Activated CD8-positive, alpha-beta memory T cell treated with anti-CD3 and anti-CD28 coated beads for 1 hour (primary cell): ENCODE results near the gene PML.
"Not testable (repeated sequence)": the region's sequence is repeated elsewhere in the genome, so short reads cannot be mapped to it uniquely, and the experiment has no call there.

Experiments used
- DNase-seq, 2 donors: peaks; one replicate each; pipeline ENCODE4 v3.0.0-alpha.2; 2020; ENCODE audit warnings: low read depth in 1 of 2; ENCODE audit errors: extremely low read depth in 1 of 2

Gene PML

DNA sequence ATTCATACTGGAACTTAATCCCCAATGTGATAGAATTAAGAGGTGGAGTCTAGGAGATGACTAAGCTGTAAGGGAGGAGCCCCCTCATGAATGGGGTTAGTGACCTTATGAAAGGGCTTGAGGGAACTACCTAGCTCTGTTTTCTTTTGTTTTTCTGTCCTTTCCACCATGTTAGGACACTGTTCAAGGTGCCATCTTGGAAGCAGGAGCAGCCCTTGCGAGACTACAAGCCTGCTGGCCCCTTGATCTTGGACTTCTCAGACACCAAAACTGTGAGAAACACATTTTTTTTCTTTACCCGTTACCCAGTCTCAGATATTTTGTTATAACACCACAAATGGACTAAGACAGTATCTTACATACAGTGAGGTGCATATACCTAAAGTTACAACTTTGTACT is 61.3 kb downstream of the PML start:
- no peak for DNase-seq

DNA sequence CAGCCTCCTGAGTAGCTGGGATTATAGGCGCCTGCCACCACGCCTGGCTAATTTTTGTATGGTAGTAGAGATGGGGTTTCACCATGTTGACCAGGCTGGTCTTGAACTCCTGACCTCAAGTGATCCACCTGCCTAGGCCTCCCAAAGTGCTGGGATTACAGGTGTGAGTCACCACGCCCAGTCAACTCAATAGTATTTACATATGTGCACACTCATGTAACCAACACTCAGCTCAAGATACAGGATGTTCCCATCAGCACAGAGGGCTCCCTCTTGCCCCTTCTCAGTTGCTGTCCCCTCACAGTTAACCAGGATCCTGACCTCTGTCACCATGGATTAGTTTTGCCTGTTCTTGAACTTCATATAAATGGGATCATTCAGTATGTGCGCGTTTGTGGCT is 61.8 kb downstream of the PML start:
- not testable (repeated sequence) for DNase-seq

DNA sequence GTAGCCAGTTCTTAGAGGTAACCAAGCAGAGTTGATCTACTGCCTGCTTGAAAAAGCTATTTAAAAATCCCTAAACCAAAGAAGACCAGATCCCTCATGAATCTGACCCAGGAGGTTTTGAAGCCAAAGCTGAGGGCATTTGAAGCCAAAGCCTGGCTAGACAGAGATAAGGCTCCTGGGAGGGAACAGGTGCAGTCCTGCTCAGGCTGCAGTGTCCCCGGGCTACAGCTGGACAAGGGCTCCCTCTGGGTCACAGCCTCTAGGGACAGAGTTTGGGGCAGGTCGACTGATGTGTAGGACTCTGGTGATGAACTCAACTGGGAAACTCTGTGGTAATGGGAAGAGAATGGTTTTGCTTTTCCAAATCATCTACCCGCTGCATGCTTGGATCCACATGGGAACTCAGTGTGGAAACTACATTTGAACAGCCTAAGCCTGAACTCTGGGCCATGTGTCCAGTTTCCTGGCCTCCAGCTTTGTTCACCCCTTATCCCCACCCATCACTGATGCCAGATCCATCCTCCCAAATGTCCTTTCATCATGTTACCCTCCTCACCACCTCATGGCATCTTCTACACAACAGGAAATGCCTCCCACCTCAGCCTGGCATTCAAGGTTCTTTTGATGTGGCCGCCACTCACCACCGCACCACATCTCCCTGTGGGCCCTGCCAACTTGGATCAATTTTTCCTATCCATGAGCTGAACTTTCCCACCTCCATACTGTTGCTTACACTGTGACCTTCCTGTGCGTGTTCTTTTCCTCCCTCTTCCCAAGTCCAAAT is 64.7 kb downstream of the PML start:
- not testable (repeated sequence) for DNase-seq

DNA sequence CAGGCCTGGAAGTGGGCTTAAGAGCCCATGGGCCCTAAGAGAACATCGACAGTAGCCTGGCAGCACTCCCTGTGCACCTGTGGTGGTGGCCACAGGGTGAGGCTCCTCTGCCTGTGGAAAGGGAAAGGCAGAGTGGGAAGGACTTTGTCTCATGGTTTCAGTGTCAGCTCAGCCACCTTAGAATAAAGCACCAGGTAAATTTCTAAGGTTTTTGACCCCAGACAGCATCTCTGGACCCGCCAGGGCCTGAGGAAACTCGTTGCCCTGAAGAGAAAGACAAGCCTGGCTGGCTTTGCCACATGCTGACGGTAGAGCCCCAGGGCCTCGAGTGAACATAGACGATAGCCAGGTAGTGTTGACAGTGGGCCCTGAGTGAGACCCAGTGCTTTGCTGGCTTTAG is 65.7 kb downstream of the PML start:
- no peak for DNase-seq

DNA sequence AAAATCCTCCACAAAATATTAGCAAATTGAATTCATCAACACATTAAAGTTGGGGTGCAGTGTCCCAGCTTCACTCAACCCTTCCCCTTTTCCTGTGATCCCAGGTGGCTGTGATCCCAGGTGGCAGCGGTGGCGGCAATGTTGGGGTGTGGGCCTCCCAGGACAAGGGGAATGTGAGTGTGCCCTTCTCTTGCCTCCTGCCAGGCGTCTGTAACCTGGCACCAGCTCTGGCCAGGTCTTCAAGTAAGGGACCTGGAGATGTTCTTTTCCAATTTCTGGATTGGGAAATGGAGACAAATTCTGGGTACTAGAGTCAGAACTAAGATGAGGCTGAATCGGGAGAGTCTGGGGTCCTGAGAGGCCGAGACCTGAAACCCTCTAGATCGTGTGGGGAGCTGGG is 67.7 kb downstream of the PML start:
- DNase-seq: no peak

DNA sequence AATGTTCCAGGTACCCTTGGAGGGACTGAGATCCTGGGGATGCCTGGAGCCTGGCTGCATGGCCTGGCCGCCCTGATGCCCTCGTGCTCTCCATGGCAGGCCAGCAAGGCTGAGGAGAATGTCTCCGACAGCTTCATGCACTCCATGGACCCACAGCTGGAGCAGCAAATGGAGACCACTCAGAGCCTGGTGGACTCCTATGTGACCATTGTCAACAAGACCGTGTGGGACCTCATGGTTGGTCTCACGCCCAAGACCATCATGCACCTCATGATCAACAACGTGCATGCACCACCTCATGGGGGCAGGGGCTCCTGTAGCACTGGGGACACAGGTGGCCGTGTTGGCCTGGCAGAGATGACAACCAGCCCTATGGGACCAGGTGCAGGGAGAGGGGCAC is 68.2 kb downstream of the PML start:
- no peak for DNase-seq

DNA sequence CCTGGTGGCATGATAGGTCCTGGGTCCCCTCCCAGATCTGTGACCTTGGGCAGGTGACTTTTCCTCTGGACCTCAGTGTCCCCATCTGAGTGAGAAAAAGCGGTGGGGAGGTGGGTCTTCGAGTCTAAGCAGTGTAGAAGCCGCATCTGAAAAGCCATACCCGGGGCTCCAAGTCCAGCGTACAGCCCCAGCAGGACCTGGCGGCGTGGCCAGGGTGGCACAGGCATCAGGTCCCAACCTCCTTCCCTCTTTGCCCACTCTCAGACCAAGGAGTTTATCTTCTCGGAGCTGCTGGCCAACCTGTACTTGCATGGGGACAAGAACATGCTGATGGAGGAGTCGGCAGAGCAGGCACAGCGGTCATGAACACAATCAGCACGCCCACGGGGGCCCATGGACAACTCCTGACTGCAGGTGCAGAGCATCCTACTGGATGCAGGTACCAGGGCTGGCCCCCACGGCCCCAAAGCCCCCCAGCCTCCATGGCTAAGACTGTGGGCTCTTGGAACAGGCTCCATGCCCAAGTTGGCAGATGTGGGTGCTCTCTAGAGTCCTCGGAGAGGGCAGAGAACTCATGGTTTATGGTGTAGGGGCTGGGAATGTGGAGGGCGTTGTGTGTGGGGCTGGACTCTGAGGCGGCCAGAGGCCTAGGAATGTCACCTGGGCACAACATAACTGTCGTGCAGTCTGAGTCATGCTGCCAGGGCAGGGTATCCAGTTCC is 69.1 kb downstream of the PML start:
- not testable (repeated sequence) for DNase-seq

DNA sequence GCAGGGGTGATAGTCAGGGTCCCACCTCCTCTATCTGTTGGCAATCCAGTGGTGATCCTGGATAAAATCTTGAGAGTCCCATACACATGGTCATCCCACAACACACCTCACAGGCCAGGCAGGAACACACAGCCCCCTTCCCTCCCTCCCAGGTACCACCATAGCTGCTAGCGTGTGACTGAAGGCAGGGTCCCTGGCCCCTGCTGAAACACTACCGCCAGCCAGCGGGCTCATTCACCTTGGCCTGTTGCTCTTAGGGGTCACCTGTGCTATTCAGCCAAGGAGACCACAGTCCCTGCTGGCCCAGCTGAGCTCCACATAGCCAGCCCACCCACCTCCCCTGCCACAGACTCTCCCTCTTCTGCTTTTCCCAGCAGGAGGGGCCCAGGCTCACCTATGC is 69.7 kb downstream of the PML start:
- DNase-seq: not testable (repeated sequence)

DNA sequence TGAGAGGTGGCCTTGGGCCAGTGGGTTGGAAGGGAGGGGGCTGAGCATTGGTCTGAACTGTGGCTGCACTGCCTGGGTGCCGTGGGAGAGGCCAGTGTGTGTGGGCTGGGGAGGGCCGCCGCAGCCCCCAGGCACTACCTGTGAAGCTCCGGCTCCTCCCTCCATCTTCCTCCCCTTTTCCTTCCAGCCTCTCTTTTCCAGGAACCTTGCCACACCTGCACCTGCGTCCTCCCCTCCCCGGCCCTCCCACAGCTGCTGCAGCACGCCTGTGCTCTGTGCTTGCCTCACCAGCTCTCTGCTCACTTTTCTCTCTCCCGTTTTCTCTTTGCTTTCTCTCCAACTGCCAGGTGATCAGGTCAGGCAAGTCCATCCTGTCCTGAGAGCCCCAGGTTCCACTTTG is 70.3 kb downstream of the PML start:
- DNase-seq: not testable (repeated sequence)

DNA sequence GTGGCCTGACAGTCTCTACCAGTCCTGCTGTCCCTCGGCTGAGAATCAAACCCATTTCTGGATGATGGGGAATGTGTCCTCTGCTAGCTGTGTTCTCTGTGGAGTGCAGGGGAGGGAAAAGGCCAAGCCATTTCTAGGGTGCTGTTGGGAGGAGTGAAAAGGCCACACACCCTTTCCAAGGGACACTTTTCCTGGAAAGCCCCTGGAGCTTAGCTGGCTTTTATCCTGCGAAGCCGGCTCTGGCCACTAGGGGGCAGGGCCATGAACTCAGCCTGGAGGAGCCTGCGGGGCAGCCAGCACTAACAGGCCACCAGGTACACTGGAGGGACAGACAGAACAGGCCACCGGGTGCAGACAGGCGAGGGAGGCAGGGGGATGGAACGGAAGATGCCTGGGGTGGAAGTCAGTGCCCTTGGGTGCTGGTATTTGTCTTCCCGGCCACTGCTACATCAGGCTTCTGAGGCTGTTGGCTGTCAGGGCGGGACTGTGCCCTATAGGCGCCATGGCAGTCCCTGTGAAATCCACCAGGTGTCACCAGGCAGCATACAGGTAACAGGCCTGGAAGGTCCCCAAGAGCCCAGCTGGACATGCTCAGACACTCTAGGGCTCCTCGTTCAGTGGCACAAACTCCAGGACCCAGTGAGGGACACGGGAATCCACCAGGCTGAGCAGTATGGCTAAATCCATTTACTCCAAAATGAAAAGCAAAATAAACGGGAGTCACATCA is 71.3 kb downstream of the PML start:
- DNase-seq: peak in 1 of 2 donors; percentile 28

DNA sequence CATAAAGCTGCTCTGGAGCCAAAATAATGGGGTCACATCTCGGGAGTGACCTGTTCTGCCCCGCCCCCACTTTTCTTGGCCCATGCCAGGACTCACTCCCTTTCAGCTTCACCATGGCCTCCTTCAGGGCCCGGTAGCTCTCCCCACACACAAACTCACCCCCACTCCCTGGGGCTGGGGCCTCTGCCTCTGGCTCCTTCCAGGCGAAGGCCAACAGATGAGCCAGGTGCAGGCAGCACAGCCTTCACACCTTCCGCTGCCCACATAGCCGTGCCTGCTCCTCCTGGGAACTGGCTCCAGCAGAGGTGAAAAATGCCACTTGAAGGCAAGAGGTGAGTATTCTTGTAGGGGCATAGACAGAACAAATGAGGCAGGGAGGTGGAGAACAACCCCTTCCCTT is 77.1 kb downstream of the PML start:
- not testable (repeated sequence) for DNase-seq

DNA sequence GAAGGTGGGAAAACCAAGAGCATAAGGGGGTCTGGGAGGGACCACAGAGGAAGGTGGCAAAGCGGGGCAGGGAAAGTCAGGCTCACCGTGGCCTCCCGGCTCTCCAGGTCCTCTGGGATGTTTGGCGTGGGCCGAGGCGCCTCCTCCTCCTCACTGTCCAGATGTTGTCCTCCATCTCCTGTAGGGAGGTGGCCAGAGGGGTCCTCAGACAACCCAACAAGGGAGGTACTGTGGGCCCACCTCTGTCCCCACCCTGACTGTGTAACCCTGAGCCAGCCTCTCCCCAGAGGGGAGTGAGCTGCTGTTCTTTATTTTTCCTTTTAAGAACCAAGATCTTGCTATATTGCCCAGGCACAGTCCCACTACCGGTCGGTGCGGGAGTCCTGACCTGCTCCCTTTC is 77.6 kb downstream of the PML start:
- DNase-seq: not testable (repeated sequence)

DNA sequence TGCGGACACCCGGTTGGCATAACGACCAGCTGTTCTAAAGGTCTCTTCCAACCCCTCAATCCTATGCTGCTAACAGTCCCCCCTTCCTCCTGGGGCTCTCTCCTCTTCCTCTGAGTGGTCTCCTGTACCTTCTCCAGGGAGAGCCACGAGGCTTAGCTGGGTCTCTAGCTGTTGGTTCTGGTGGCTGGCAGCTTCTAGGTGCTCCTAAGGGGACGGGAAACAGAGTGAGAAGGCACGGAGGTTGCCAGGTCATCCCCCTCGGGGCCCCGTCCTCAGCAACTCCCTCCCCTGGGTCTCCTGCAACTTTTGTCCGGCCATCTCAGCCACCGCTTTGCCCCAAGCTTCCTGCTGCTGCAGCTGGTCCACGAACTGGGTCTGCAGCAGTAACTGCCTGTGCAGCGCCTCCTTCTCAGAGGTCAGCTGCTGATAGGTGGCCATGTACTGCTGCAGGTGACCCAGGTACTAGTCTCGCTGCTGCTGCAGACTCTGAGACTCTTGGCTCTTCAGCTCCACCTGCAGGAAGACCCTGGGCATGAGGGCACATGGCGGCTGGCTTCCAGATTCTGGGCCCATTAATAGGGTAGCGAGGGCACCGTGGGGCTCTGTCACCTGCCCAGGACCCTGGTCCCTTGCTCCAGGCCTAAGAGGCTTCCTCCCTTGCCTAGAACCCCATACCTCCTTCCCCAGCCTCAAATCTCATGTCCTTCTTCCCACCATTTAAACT is 78.3 kb downstream of the PML start:
- DNase-seq: not testable (repeated sequence)

DNA sequence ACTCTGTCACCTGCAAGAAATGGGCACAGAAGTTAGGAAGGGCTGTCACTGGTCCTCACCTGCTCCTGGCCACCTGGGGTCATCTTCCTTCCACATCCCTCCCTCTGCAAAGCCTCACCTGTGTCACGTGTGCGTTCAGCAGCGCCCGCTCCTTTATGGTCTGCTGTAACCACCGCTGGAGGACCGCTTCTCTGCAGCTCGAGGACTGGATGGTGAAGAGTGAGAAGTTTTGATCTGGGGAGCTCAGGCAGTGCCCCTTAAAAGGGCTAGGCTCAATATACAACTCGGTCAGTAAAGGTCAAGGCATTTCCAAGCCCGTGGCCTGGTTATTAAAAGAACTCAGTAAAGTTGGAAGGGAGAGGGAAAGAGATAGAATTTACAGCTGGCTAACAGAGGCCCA is 81.3 kb downstream of the PML start:
- DNase-seq: not testable (repeated sequence)

DNA sequence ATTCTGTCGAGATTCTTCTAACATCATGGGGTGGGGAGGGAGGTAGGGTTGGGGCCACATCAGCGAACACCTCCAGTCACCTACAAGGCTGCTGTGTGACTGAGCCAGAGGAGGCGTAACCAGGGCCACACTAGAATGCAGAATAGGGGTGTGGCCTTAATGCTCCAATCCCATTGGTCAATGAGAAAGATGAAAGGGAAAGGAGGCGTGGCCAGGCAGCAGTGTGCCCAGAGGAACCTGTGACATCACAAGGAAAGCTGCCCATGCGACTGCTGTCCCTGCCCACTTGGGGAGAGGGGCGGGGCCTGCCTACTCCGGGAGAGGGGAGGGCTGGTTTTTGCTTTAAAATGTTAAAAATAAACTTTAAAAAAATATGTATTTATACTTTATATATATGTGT is 87.9 kb downstream of the PML start, which contains the start of gene GOLGA6A:
GOLGA6A (minus strand) TSS at position 101 of the 400 bp plus-strand sequence; CDS start at position 60, 41 bp downstream.
- not testable (repeated sequence) for DNase-seq

DNA sequence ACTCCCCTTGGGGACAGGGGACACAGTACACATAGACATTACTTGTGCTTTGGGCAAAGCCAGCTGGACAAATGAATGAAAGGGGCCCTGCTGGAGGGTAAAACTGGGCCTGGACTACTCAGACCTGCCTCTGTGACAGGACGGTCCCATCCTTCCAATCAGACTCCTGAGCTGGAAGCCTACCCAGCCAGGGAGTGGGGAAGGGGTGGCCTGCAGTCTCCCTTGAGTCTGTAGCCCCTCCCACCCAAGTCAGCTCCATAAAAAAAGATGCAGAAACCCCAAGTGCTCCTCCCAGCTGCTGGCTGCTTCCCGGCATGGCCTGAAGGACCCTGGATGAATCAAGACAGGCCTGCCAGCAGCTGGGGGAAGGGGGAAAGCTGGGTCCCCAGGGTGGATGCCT is 100.1 kb downstream of the PML start:
- not testable (repeated sequence) for DNase-seq

DNA sequence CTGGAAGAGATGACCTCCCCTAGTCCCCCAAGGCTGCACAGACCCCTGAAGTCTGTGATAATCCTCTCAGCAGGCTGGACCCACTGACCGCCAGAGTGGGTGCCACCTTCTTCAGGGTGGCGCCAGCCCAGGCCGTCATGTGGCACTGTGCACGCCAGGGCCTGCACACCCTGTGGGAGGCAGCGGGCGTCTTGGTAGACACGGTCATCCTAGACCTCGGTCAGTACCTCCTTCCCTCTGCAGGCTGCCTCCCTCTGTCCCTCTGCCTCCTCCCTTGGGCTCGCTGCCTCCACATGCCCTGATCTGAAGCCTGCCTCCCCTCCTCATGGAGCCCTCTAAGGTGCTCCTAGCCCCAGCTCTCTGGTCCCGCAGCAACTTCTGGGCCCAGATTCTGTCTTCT is 101.1 kb downstream of the PML start:
- not testable (repeated sequence) for DNase-seq

DNA sequence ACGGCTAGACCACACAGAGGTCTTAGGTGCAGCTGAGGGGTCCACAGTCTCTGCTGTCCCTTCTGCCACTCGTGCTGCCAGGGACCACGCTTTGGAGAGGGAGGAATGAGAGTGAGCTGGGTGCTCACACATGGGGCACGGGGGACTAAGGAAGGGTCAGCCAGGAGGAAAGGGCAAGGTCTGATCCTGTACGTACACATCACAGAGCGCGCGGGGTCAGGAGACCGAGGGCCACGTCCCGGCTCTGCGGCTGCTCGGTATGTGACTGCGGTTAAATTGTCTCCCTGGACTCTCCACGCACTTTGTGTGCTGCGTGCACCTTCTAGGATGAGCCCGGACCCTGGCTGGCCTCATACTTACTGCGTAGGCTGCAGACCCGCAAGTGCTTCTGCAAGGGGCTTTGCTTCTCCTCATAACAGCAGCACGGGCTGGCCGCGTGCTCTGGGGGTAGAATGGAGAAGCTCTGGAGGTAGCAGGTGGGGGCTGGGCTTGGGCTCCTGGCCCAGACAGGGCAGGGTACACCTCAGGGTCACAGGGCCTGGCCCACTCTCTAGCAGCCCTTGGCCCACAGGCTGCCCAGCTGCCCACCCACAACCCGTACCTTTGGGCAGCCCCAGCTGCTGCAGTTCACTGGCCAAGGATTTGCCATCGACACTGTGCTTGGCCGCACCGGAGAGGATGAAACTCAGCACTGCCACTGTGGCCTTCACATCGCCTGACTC is 102.4 kb downstream of the PML start:
- not testable (repeated sequence) for DNase-seq
